HFF-Myc (cell line): ENCODE data around the gene ARHGEF10L.

Source experiments
- DNase-seq: peaks from one replicate; pipeline ENCODE4 v3.0.0-alpha.2; 2011; ENCODE audit warnings: low read depth; ENCODE audit errors: extremely low read depth
- H3K4me3 ChIP-seq: replicated peaks from 2 replicates; pipeline ENCODE4 v1.5.1; 2011; ENCODE audit warnings: low read depth, mild to moderate bottlenecking, control low read depth, low read length
- CTCF ChIP-seq: IDR thresholded peaks from 2 replicates; pipeline ENCODE4 v1.5.1; 2012; ENCODE audit warnings: mild to moderate bottlenecking, low read depth, low read length, control low read depth; ENCODE audit errors: missing control alignments

Gene ARHGEF10L

GRCh38 chr1:17531682-17532487 is 7.6 kb upstream of the ARHGEF10L start:
- no peak for DNase-seq
- no peak for TF ChIP-seq CTCF
- H3K4me3 ChIP-seq: no peak overlapping the region

GRCh38 chr1:17533201-17533600 is 6.3 kb upstream of the ARHGEF10L start:
- no peak for TF ChIP-seq CTCF
- no peak overlapping the region for H3K4me3 ChIP-seq
- DNase-seq: no peak

- no peak overlapping the region for H3K4me3 ChIP-seq
- no peak for TF ChIP-seq CTCF
- DNase-seq: no peak
Measured at GRCh38 chr1:17535300-17535936, 4.1 kb upstream of the ARHGEF10L start.

- TF ChIP-seq CTCF: no peak
- DNase-seq: no peak
- H3K4me3 ChIP-seq: no peak overlapping the region
Measured at GRCh38 chr1:17538010-17538409, 1.5 kb upstream of the ARHGEF10L start.

GRCh38 chr1:17538428-17539117 is 925 bp upstream of the ARHGEF10L start:
- no peak for TF ChIP-seq CTCF
- no peak for DNase-seq

GRCh38 chr1:17539118-17539476 is 401 bp upstream of the ARHGEF10L start:
- TF ChIP-seq CTCF: no peak
- DNase-seq: no peak
- peak overlapping the region; percentile 21; the same call in 1 of the 2 replicates for H3K4me3 ChIP-seq

More at GRCh38 chr1:17538428-17539117, 925 bp upstream of the ARHGEF10L start:
- H3K4me3 ChIP-seq: no peak overlapping the region
